H1 (cell line): ENCODE results near the gene CACNA1G. TPM values are rescaled to one million over a fixed set of nuclear protein-coding genes. Genes with fewer than 3 reads are reported as not detected.

Experiments used
- CTCF ChIA-PET: fragments of 300-600 bp; sonication (Branson Sonifier 250); formaldehyde crosslinking; loops from one replicate; lab custom pipeline; 2021; ENCODE audit not compliant: partially characterized antibody; lab: Charles Lee
- POLR2A ChIA-PET: fragments of 300-600 bp; sonication (Branson Sonifier 250); formaldehyde crosslinking; loops from one replicate; lab custom pipeline; 2021; ENCODE audit warnings: inconsistent platforms; ENCODE audit not compliant: partially characterized antibody; lab: Charles Lee
- DNase-seq, 2 experiments: peaks; one replicate each; pipeline versions ENCODE4 v3.0.0 to v3.0.0-alpha.2; 2010 to 2022; ENCODE audit warnings: low spot score in 2 of 2, low read depth in 1 of 2, mixed read lengths in 1 of 2
- FAIRE-seq: peaks from 2 replicates; lab custom pipeline; 2011; peaks lifted over from hg19 to GRCh38; lab: Jason Lieb, UNC
- H2AFZ ChIP-seq: 2 replicates; pipeline ENCODE4 v1.8.1; 2012; ENCODE audit warnings: low read length, inconsistent platforms
- H2AK5ac ChIP-seq: 2 replicates; pipeline ENCODE4 v1.6.1; 2013; ENCODE audit warnings: low read depth, low read length
- H2BK120ac ChIP-seq: replicated peaks from 2 replicates; pipeline ENCODE3; 2013; ENCODE audit warnings: low read depth, low read length, inconsistent platforms
- H2BK12ac ChIP-seq: 2 replicates; pipeline ENCODE4 v1.6.1; 2013; ENCODE audit warnings: low read depth, low read length
- H2BK15ac ChIP-seq: 2 replicates; pipeline ENCODE4 v1.6.1; 2013; ENCODE audit warnings: low read length
- H2BK20ac ChIP-seq: 2 replicates; pipeline ENCODE4 v1.6.1; 2013; ENCODE audit warnings: low read length
- H2BK5ac ChIP-seq: 2 replicates; pipeline ENCODE4 v1.6.1; 2013; ENCODE audit warnings: low read depth, low read length
- H3K14ac ChIP-seq: 2 replicates; pipeline ENCODE4 v1.6.1; 2013; ENCODE audit warnings: inconsistent platforms; ENCODE audit not compliant: insufficient read length
- H3K18ac ChIP-seq: 2 replicates; pipeline ENCODE4 v1.6.1; 2013; ENCODE audit warnings: low read length; ENCODE audit errors: extremely low read depth
- H3K23ac ChIP-seq: 2 replicates; pipeline ENCODE4 v1.6.1; 2013; ENCODE audit warnings: inconsistent platforms; ENCODE audit not compliant: insufficient read length
- H3K23me2 ChIP-seq: 2 replicates; pipeline ENCODE4 v1.6.1; 2013; ENCODE audit warnings: low read depth, low read length
- H3K27ac ChIP-seq: 2 replicates; pipeline ENCODE4 v1.6.1; 2011; ENCODE audit warnings: low read depth, low read length, inconsistent platforms
- H3K27me3 ChIP-seq, 4 experiments: replicated peaks in 1 of 4; 1 replicate in 1 of 4; 2 replicates in 3 of 4; pipeline versions ENCODE4 v1.6.1 to v1.8.1; 2011 to 2013; ENCODE audit warnings: low read length in 3 of 4, mild to moderate bottlenecking in 3 of 4, inconsistent platforms in 2 of 4, mixed read lengths in 2 of 4, moderate library complexity in 1 of 4; ENCODE audit not compliant: control insufficient read depth in 3 of 4, insufficient read depth in 3 of 4; ENCODE audit errors: extremely low read depth in 1 of 4
- H3K36me3 ChIP-seq, 4 experiments: 2 replicates each; pipeline versions ENCODE4 v1.6.1 to v1.8.1; 2011 to 2013; ENCODE audit warnings: mild to moderate bottlenecking in 4 of 4, low read length in 3 of 4, moderate library complexity in 2 of 4, control low read depth in 1 of 4, inconsistent platforms in 1 of 4; ENCODE audit not compliant: insufficient read depth in 4 of 4, control insufficient read depth in 2 of 4
- H3K4ac ChIP-seq: replicated peaks from 2 replicates; pipeline ENCODE3; 2013; ENCODE audit warnings: low read length, low read depth, mixed read lengths, inconsistent platforms; ENCODE audit not compliant: insufficient read length
- H3K4me1 ChIP-seq, 4 experiments: replicated peaks in 1 of 4; 1 replicate in 1 of 4; 2 replicates in 3 of 4; pipeline versions ENCODE4 v1.6.1 to v1.8.1; 2011 to 2013; ENCODE audit warnings: low read length in 3 of 4, inconsistent platforms in 2 of 4, mixed read lengths in 1 of 4; ENCODE audit not compliant: insufficient read depth in 4 of 4, control insufficient read depth in 3 of 4
- H3K4me2 ChIP-seq, 2 experiments: 2 replicates each; pipeline versions ENCODE4 v1.6.1 to v1.8.1; 2011 to 2013; ENCODE audit warnings: low read depth in 2 of 2, low read length in 2 of 2, control low read depth in 1 of 2, inconsistent platforms in 1 of 2, mild to moderate bottlenecking in 1 of 2; ENCODE audit not compliant: insufficient read depth in 1 of 2
- H3K4me3 ChIP-seq, 4 experiments: fragments of 200-600, 300-600 bp in 1 of 4; sonication (generic), shearing (Covaris generic), sonication (Bioruptor Twin) in 1 of 4; 2 replicates each; pipeline versions ENCODE4 v1.5.1 to v1.8.1; 2011 to 2016; ENCODE audit warnings: low read length in 4 of 4, low read depth in 3 of 4, control low read depth in 2 of 4, inconsistent platforms in 2 of 4, mild to moderate bottlenecking in 2 of 4, mixed read lengths in 1 of 4, moderate library complexity in 1 of 4; ENCODE audit not compliant: insufficient read depth in 2 of 4; ENCODE audit errors: extremely low read depth in 1 of 4
- H3K56ac ChIP-seq: replicated peaks from 2 replicates; pipeline ENCODE3; 2013; ENCODE audit warnings: low read depth, mild to moderate bottlenecking, mixed read lengths, low read length, inconsistent platforms; ENCODE audit not compliant: insufficient read length
- H3K79me1 ChIP-seq: 2 replicates; pipeline ENCODE4 v1.6.1; 2013; ENCODE audit warnings: low read depth, low read length, control low read depth
- H3K79me2 ChIP-seq, 2 experiments: 2 replicates each; pipeline versions ENCODE4 v1.6.1 to v1.8.1; 2012 to 2013; ENCODE audit warnings: low read length in 2 of 2, mild to moderate bottlenecking in 2 of 2, inconsistent platforms in 1 of 2; ENCODE audit not compliant: insufficient read depth in 2 of 2, control insufficient read depth in 1 of 2
- H3K9ac ChIP-seq, 4 experiments: replicated peaks in 1 of 4; 1 replicate in 1 of 4; 2 replicates in 3 of 4; pipeline versions ENCODE4 v1.6.1 to v1.8.1; 2011 to 2013; ENCODE audit warnings: low read depth in 3 of 4, low read length in 3 of 4, control low read depth in 2 of 4, mild to moderate bottlenecking in 2 of 4, moderate library complexity in 2 of 4, inconsistent platforms in 1 of 4; ENCODE audit errors: extremely low read depth in 1 of 4
- H3K9me3 ChIP-seq, 2 experiments: 2 replicates each; pipeline versions ENCODE4 v1.6.1 to v1.8.1; 2012 to 2013; ENCODE audit warnings: mild to moderate bottlenecking in 2 of 2, moderate library complexity in 2 of 2, control low read depth in 1 of 2, inconsistent platforms in 1 of 2, low read depth in 1 of 2, low read length in 1 of 2, mixed read lengths in 1 of 2; ENCODE audit not compliant: insufficient read depth in 2 of 2
- H4K20me1 ChIP-seq, 2 experiments: replicated peaks in 1 of 2; 2 replicates each; pipeline versions ENCODE3 to v1.8.1; 2011 to 2013; ENCODE audit warnings: inconsistent platforms in 2 of 2, low read length in 2 of 2, mild to moderate bottlenecking in 1 of 2; ENCODE audit not compliant: insufficient read depth in 2 of 2, control insufficient read depth in 1 of 2
- H4K5ac ChIP-seq: 2 replicates; pipeline ENCODE4 v1.6.1; 2013; ENCODE audit warnings: low read length, low read depth, mixed read lengths, inconsistent platforms; ENCODE audit not compliant: insufficient read length
- H4K8ac ChIP-seq: 2 replicates; pipeline ENCODE4 v1.8.0; 2013; ENCODE audit warnings: mild to moderate bottlenecking, moderate library complexity, low read length, inconsistent platforms; ENCODE audit not compliant: insufficient read depth; ENCODE audit errors: extremely low read depth
- H4K91ac ChIP-seq: replicated peaks from 2 replicates; pipeline ENCODE3; 2013; ENCODE audit warnings: low read length, mixed read lengths, inconsistent platforms; ENCODE audit not compliant: insufficient read length
- CTBP2 ChIP-seq: IDR thresholded peaks from 2 replicates; pipeline ENCODE4 v1.7.0; 2011; ENCODE audit warnings: borderline replicate concordance, mild to moderate bottlenecking, moderate library complexity, mixed read lengths, low read length; ENCODE audit not compliant: insufficient read depth, insufficient read length
- MAX ChIP-seq: IDR thresholded peaks from 2 replicates; pipeline ENCODE4 v1.6.1; 2012; ENCODE audit warnings: inconsistent platforms
- RAD21 ChIP-seq, 2 experiments: IDR thresholded peaks in 1 of 2; conservative IDR thresholded peaks in 1 of 2; 2 replicates each; pipeline ENCODE4 v1.6.1; 2011; ENCODE audit warnings: low read depth in 2 of 2, low read length in 2 of 2, improper control_type of control experiment in 1 of 2, inconsistent platforms in 1 of 2, mild to moderate bottlenecking in 1 of 2, moderate library complexity in 1 of 2
- SIN3A ChIP-seq, 2 experiments: IDR thresholded peaks in 1 of 2; conservative IDR thresholded peaks in 1 of 2; 2 replicates each; pipeline ENCODE4 v1.6.1; 2011 to 2012; ENCODE audit warnings: low read length in 2 of 2, improper control_type of control experiment in 1 of 2, low read depth in 1 of 2, mild to moderate bottlenecking in 1 of 2
- WGBS, 2 experiments: shearing (Covaris generic) in 1 of 2; methylation state at CpG; one replicate each; pipeline versions ENCODE4 v1.1.6 to v1.1.7; 2013 to 2015; ENCODE audit warnings: low lambda C conversion rate in 2 of 2, mixed read lengths in 2 of 2, inconsistent platforms in 1 of 2, low coverage in 1 of 2, missing lambda C conversion rate in 1 of 2; ENCODE audit not compliant: insufficient replicate concordance in 2 of 2, insufficient coverage in 1 of 2, insufficient read length in 1 of 2; ENCODE audit errors: extremely low coverage in 1 of 2, missing lambda C conversion rate in 1 of 2; 5-methylcytosine and 5-hydroxymethylcytosine counted together
- polyA plus RNA-seq, 7 experiments: library from polyadenylated mRNA; depleted of rRNA in 3 of 7; stranded (reverse) in 5 of 7; unstranded in 2 of 7; fragments of >200 nt in 5 of 7; fragments of 200-250 nt in 2 of 7; gene quantifications; 1 replicate in 5 of 7; 2 replicates in 1 of 7; 4 replicates in 1 of 7; pipeline versions ENCODE4 v1.2.1 to v1.2.3, GENCODE V29; 2011 to 2013; ENCODE audit warnings: missing spikeins in 2 of 7, mixed read lengths in 2 of 7
- total RNA-seq: library from RNA; stranded (reverse); fragmentation: NEBNext Ultra II Directional; extraction: Animal tissue kit (Norgen Biotek cat#: 25700); gene quantifications from 2 replicates; pipeline ENCODE4 v1.2.1, GENCODE V29; 2021

Gene CACNA1G
- total and polyA plus RNA-seq, 2 of the 8 experiments (the other 6 are each of a cell fraction or from before 2014, with no cell fraction given) = 2.9 to 4.9 TPM

- Histone ChIP-seq H3K4ac (peak overlapping the region; percentile 2), H4K5ac (no peak overlapping the region), H4K8ac (peak overlapping the region; percentile 89), H2AK5ac (no peak overlapping the region), H3K18ac (peak overlapping the region; percentile 83), H2BK120ac (no peak overlapping the region), H3K27me3 (peaks cover 25 to 65% (median 57%) of the 10 kb centered on the region in 4 experiments), H3K4me2 (peak overlapping the region; percentile 75 to 91), H4K20me1 (peaks cover 4 to 7% of the 10 kb centered on the region in 2 experiments), H3K4me1 (peaks cover 0 to 28% (median 17%) of the 10 kb centered on the region in 4 experiments; a peak in 6 of 7 replicates), H2BK5ac (no peak overlapping the region; the same call in 1 of the 2 replicates), H3K79me1 (no peaks in the 10 kb centered on the region), H3K23ac (no peak overlapping the region), H4K91ac (no peak overlapping the region), H3K79me2 (no peaks in the 10 kb centered on the region), H3K56ac (no peak overlapping the region), H3K36me3 (no peaks in the 10 kb centered on the region), H2BK12ac (peak overlapping the region; percentile 44; the same call in 1 of the 2 replicates), H3K27ac (no peak overlapping the region), H2BK15ac (no peak overlapping the region; the same call in 1 of the 2 replicates), H3K14ac (no peak overlapping the region), H3K9ac (no peak overlapping the region; a peak in 1 of 7 replicates), H2BK20ac (no peak overlapping the region), H3K4me3 (peak overlapping the region; percentile 35 to 63 (median 51)), H2AFZ (0 out of 2 replicates have a peak overlapping the region, but pooled peaks have one; percentile 34), H3K23me2 (peaks cover 17% of the 10 kb centered on the region; the same call in 1 of the 2 replicates), H3K9me3 (no peaks in the 10 kb centered on the region)
- FAIRE-seq (peak; percentile 63), DNase-seq (peak; percentile 78 to 88)
- 2% methylated on average over 23 of the region's 27 CpGs; no CpG with 5 or more reads in 1 of the 2 experiments for WGBS, 2 experiments
- POLR2A ChIA-PET = interaction anchor here (0.6 to 1.9 kb wide), 6 partner anchors 9 to 113 kb away, joined by 3 to 7 read pairs (median 5); partner anchors contain the start of gene SPATA20
- CTCF ChIA-PET = interaction anchor here (0.7 to 7.2 kb wide), 14 partner anchors 8 to 137 kb away, joined by 3 to 89 read pairs (median 4); no protein-coding TSS in a partner anchor
- TF ChIP-seq CTBP2 (peak; percentile 13), SIN3A (conservative IDR thresholded peaks at IDR 0.05 in 1 of 2, IDR thresholded peaks at IDR 0.05 in 1 of 2; ENCODE audit: low read depth in 1 of 2, low read length in 2 of 2) (0 out of 4 replicates have a peak, but pooled peaks of 1 of the 2 experiments have one; percentile 29), MAX (peak; percentile 92), RAD21 (IDR thresholded peaks at IDR 0.05 in 1 of 2, conservative IDR thresholded peaks at IDR 0.05 in 1 of 2; ENCODE audit: low read depth in 2 of 2, low read length in 2 of 2) (no peak)
Measured at GRCh38 chr17:50559674-50560184, 786 bp upstream of the CACNA1G start.
